Endothelial cell of umbilical vein (primary cell): ENCODE results near the gene CELA1. TPM values are rescaled to one million over a fixed set of nuclear protein-coding genes. Genes with fewer than 3 reads are reported as not detected.

Experiments
- BruUV-seq: library from RNA; stranded (reverse); fragments of 400-500 nt; replicated peaks from 2 replicates; lab custom pipeline; 2021; lab: Mats Ljungman, UMichigan
- CTCF ChIA-PET: fragments of 300-600, 350-600 bp; sonication (Branson Sonifier 250); formaldehyde crosslinking; loops from one replicate; lab custom pipeline; 2021; ENCODE audit warnings: antibody characterized with exemption, inconsistent platforms; lab: Charles Lee
- POLR2A ChIA-PET: fragments of 300-600, 350-600 bp; sonication (Branson Sonifier 250); formaldehyde crosslinking; loops from one replicate; lab custom pipeline; 2021; ENCODE audit warnings: antibody characterized with exemption, inconsistent platforms; lab: Charles Lee
- DNase-seq: peaks from one replicate; pipeline ENCODE4 v3.0.0-alpha.2; 2011; ENCODE audit warnings: low read depth, low spot score
- FAIRE-seq: peaks from 2 replicates; lab custom pipeline; 2011; peaks lifted over from hg19 to GRCh38; lab: Jason Lieb, UNC
- H2AFZ ChIP-seq: 2 replicates; pipeline ENCODE4 v1.6.0; 2012; ENCODE audit warnings: low read depth, low read length, control low read depth, inconsistent platforms
- H3K27ac ChIP-seq: 2 replicates; pipeline ENCODE4 v1.5.1; 2011; ENCODE audit warnings: low read depth, mild to moderate bottlenecking, control low read depth, low read length, moderate library complexity; ENCODE audit not compliant: insufficient read depth
- H3K27me3 ChIP-seq, 2 experiments: 2 replicates each; pipeline versions ENCODE4 v1.6.0 to v1.6.1; 2011; ENCODE audit warnings: low read length in 2 of 2, mixed read lengths in 1 of 2; ENCODE audit not compliant: control insufficient read depth in 2 of 2, insufficient read depth in 2 of 2
- H3K36me3 ChIP-seq, 2 experiments: 2 replicates in 1 of 2; 3 replicates in 1 of 2; pipeline ENCODE4 v1.5.1; 2011; ENCODE audit warnings: low read length in 2 of 2, mild to moderate bottlenecking in 1 of 2, moderate library complexity in 1 of 2; ENCODE audit not compliant: control insufficient read depth in 2 of 2, insufficient read depth in 2 of 2; ENCODE audit errors: extremely low read depth in 1 of 2
- H3K4me1 ChIP-seq: 3 replicates; pipeline ENCODE4 v1.5.1; 2011; ENCODE audit warnings: mild to moderate bottlenecking, low read length; ENCODE audit not compliant: control insufficient read depth, insufficient read depth; ENCODE audit errors: extremely low read depth
- H3K4me2 ChIP-seq: 2 replicates; pipeline ENCODE4 v1.6.1; 2011; ENCODE audit warnings: low read length, control low read depth, mixed read lengths; ENCODE audit not compliant: insufficient read depth
- H3K4me3 ChIP-seq, 3 experiments: fragments of 200-600 bp in 1 of 3; sonication (generic), shearing (Covaris generic) in 1 of 3; replicated peaks in 1 of 3; 2 replicates each; pipeline ENCODE4 v1.5.1; 2011 to 2016; ENCODE audit warnings: control low read depth in 3 of 3, low read length in 3 of 3, mild to moderate bottlenecking in 2 of 3, inconsistent platforms in 1 of 3, low read depth in 1 of 3, moderate library complexity in 1 of 3; ENCODE audit not compliant: insufficient read depth in 1 of 3
- H3K79me2 ChIP-seq: 2 replicates; pipeline ENCODE4 v1.6.0; 2012; ENCODE audit warnings: low read length, inconsistent platforms; ENCODE audit not compliant: control insufficient read depth, insufficient read depth
- H3K9ac ChIP-seq: replicated peaks from 2 replicates; pipeline ENCODE3; 2011; ENCODE audit warnings: low read length, control low read depth; ENCODE audit not compliant: insufficient read depth; ENCODE audit errors: extremely low read depth
- H3K9me1 ChIP-seq: replicated peaks from 3 replicates; pipeline ENCODE4 v1.6.0; 2011; ENCODE audit warnings: mild to moderate bottlenecking, low read length; ENCODE audit not compliant: control insufficient read depth, insufficient read depth; ENCODE audit errors: extremely low read depth
- H3K9me3 ChIP-seq: replicated peaks from 2 replicates; pipeline ENCODE4 v1.5.1; 2012; ENCODE audit warnings: low read length, inconsistent platforms; ENCODE audit not compliant: control insufficient read depth, insufficient read depth
- H4K20me1 ChIP-seq: replicated peaks from 2 replicates; pipeline ENCODE3; 2011; ENCODE audit warnings: mild to moderate bottlenecking, low read length; ENCODE audit not compliant: control insufficient read depth, insufficient read depth; ENCODE audit errors: extremely low read depth
- CTCF ChIP-seq, 2 donors: IDR thresholded peaks; 1 replicate in 1 of 2; 2 replicates in 1 of 2; pipeline ENCODE4 v1.5.1; 2011; ENCODE audit warnings: low read length in 2 of 2, mild to moderate bottlenecking in 2 of 2, moderate library complexity in 2 of 2, control low read depth in 1 of 2, inconsistent platforms in 1 of 2, low read depth in 1 of 2; ENCODE audit not compliant: insufficient read depth in 1 of 2; ENCODE audit errors: extremely low read depth in 1 of 2
- EZH2 ChIP-seq: IDR thresholded peaks from 2 replicates; pipeline ENCODE4 v1.6.1; 2012; ENCODE audit warnings: borderline replicate concordance, low read depth, mild to moderate bottlenecking, moderate library complexity, low read length, inconsistent platforms; ENCODE audit not compliant: severe bottlenecking
- FOS ChIP-seq: IDR thresholded peaks from 2 replicates; pipeline ENCODE4 v1.6.1; 2011; ENCODE audit warnings: mild to moderate bottlenecking, low read length, moderate library complexity, borderline replicate concordance; ENCODE audit not compliant: insufficient read depth
- GATA2 ChIP-seq: IDR thresholded peaks from 2 replicates; pipeline ENCODE4 v1.7.0; 2011; ENCODE audit warnings: low read depth, mild to moderate bottlenecking, moderate library complexity, mixed read lengths, low read length; ENCODE audit not compliant: insufficient read length, insufficient read depth
- JUN ChIP-seq: IDR thresholded peaks from 2 replicates; pipeline ENCODE4 v1.6.1; 2011; ENCODE audit warnings: borderline replicate concordance, low read depth; ENCODE audit not compliant: insufficient read length, insufficient read depth
- MAX ChIP-seq: IDR thresholded peaks from 2 replicates; pipeline ENCODE4 v1.6.1; 2011; ENCODE audit not compliant: insufficient read depth, insufficient read length
- MYC ChIP-seq: IDR thresholded peaks from one replicate; pipeline ENCODE4 v1.6.1; 2011; ENCODE audit warnings: mild to moderate bottlenecking, low read depth, low read length
- POLR2A ChIP-seq: IDR thresholded peaks from 2 replicates; pipeline ENCODE4 v1.6.1; 2012; ENCODE audit warnings: low read depth, mild to moderate bottlenecking, control low read depth, low read length
- POLR2AphosphoS5 ChIP-seq: IDR thresholded peaks from 2 replicates; pipeline ENCODE4 v1.6.1; 2012; ENCODE audit warnings: low read depth, mild to moderate bottlenecking, control low read depth, low read length, moderate library complexity; ENCODE audit not compliant: insufficient read depth
- dilution Hi-C: fragments of 300-500 bp; cut with MboI; formaldehyde crosslinking; loops from one replicate; pipeline ENCODE4 v1.15.0; 2019; ENCODE audit warnings: low sequenced_read_pairs; ENCODE audit not compliant: extremely low pct_ligation_motif_present
- intact Hi-C: fragments of 100-400 bp; cut with micrococcal nuclease; formaldehyde crosslinking; loops from one replicate; pipeline ENCODE4 v1.10.0; 2022
- polyA plus RNA-seq, 4 experiments: library from polyadenylated mRNA; depleted of rRNA in 3 of 4; stranded (reverse) in 3 of 4; unstranded in 1 of 4; fragments of >200 nt; gene quantifications; 2 replicates each; pipeline versions ENCODE4 v1.2.1 to v1.2.3, GENCODE V29; 2011 to 2012; ENCODE audit warnings: missing spikeins in 1 of 4
- total RNA-seq: library from RNA; stranded (reverse); gene quantifications from 2 replicates; pipeline ENCODE4 v1.2.3, GENCODE V29; 2021

CELA1 gene
- total and polyA plus RNA-seq, 2 donors (not counting 3 experiments of a cell fraction or from before 2014, with no cell fraction given) = not detected

- BruUV-seq = no TSS peak
- no peaks in the 10 kb centered on the region for H3K27me3 ChIP-seq
- POLR2A ChIA-PET = no interaction called here
These were observed 17.9 kb downstream of the CELA1 start for GRCh38 chr12:51328587-51328986.

More at GRCh38 chr12:51328587-51328986, 17.9 kb downstream of the CELA1 start:
- H2AFZ ChIP-seq = no peak overlapping the region
- no peak overlapping the region for H3K27ac ChIP-seq
- intact Hi-C loops (no loop called here), dilution Hi-C loops (no loop called here)
- no peak overlapping the region for H3K4me3 ChIP-seq
- H4K20me1 ChIP-seq = no peaks in the 10 kb centered on the region
- no peaks in the 10 kb centered on the region for H3K4me1 ChIP-seq
- no peaks in the 10 kb centered on the region for H3K36me3 ChIP-seq
- no peaks in the 10 kb centered on the region for H3K79me2 ChIP-seq
- no peaks in the 10 kb centered on the region for H3K9me1 ChIP-seq
- H3K9ac ChIP-seq = no peak overlapping the region
- H3K9me3 ChIP-seq = no peaks in the 10 kb centered on the region
- DNase-seq = no peak
- FAIRE-seq = no peak
- CTCF ChIA-PET = no interaction called here
- TF ChIP-seq MAX (no peak), EZH2 (no peak), CTCF (IDR thresholded peaks at IDR 0.05; ENCODE audit: extremely low read depth in 1 of 2, insufficient read depth in 1 of 2, low read depth in 1 of 2, low read length in 2 of 2) (no peak), MYC (no peak), POLR2AphosphoS5 (no peak), GATA2 (no peak), POLR2A (no peak), JUN (no peak), FOS (no peak)
- H3K4me2 ChIP-seq = no peak overlapping the region
